ENCODE measurements around the gene BDH2. TPM values are rescaled to one million over a fixed set of nuclear protein-coding genes. Genes with fewer than 3 reads are reported as not detected.
A peak's percentile ranks its signal among the peaks of the same experiment; 100 is the strongest.

Gene BDH2
- total RNA-seq: 8.4 TPM

DNA sequence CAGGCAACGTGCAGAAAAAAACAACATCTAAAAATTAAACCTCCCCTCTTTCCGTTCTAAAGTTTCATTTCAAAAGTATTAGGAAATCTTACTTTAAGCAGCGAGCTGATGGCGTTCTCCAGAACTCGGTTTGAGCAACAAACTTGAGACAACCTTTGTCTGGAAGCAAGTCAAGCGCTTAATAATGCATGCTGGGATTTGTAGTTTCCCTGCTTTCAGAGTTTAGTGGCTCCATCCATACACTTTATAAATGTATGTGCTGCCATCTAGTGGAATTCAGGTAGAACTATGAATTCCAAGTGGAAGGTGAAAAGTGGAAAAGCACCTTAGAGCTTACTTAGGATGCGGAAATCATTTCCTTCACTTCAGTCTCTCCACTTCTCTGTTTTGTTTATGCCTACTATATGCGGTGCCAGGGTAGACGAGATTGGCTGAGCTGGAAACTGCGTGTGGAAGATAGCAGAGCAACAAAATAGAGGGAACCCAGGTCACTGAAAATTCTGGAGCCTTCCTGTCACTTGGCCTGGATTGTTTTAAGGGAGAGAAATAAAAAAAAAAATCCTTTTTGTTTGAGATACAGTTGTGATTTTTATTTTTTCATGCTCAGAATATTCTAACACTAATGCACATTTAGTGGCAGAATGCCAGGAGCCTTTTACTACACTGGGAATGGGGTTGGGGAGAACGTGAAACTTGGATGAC lies at the start of gene BDH2:
TSS of gene BDH2 (minus strand) at position 144 of the 702 bp plus-strand sequence. CDS start 3,580 bp downstream, outside the sequence.
- DNase-seq: peak; percentile 10

DNA sequence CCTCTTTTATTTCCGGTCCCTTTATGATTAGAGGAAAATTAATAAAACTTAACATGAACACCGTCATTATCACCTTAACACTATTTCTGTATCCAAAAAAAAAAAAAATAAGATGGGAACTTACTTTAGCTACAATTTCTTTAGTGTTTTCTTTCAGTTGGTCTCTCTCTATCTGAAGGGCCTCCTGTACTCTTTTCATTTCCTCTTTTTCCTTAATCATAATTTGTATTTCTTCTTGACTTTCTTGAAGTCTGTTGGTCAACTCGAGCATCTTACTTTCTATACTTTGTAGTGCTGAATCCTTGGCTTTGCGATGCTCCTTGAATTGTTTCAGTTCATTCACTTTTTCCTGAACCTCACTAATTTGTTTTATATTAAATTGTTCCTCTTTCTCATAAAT lies 45.3 kb upstream of the BDH2 start:
- DNase-seq: no peak

DNA sequence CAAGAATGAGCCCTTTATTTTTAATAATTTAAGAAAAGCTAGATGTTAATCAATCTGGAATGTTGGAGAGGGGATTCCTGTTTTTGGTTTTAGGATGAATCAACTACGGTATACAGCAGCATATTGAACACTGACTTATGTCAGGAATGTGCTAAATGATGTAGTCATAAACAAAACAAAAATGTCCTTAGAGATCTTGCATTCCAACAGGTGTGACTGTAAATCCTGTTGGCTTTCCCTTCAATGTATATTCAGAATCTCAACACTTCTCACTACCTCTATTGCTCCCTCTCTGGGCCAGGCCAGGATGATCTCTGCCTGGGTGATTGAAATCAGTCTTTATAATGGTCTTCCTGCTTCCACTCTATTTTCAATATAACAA lies 37.8 kb upstream of the BDH2 start:
- DNase-seq: no peak

DNA sequence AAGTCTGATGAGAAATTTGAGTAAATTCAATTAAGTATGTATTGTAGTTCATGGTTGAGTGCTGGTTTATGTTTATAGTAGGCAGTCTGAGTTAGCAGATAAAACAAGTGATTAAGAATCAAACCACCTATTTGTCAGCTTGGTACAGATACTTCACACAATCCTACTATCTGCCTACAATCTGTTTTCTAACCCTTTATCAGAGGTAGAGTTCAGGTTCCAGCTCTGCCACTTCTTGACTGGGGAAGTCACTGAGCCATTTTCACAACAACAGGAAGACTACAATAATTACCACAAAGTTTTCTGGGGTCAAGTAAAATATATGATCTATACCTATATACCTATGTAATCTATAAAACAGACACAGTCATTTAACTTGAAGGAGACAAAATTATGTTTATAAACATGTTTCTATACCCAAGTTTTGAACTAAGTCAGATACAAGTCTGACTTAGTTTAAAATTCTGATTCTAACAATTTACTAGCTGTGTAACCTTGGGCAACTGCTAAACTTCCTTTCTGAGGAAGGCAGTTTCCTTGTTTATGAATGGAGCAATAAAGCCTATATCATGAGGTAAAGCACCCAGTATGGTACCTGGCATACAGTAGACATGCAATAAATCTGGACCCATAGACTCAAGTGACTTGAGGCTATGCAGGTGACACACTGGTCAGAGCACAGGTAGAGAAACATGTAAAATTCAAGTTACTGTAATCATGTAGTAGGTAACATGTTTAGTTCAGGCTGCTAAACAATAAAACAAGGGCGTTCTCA lies 37.2 kb upstream of the BDH2 start:
- no peak for DNase-seq

DNA sequence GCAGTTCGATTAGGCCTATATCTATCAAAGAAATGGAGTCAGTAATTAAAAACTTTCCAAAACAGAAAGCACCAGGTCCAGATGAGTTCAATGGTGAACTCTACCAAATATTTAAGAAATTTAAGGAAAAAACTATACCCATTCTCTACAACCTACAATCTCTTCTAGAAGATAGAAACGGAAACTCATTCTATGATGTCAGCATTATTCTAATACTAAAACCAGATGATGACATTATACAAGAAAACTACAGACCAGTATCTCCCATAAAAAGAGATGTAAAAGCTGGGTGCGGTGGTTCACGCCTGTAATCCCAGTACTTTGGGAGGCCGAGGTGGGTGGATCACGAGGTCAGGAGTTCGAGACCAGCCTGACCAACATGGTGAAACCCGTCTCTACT lies 29.5 kb upstream of the BDH2 start:
- DNase-seq: no peak

DNA sequence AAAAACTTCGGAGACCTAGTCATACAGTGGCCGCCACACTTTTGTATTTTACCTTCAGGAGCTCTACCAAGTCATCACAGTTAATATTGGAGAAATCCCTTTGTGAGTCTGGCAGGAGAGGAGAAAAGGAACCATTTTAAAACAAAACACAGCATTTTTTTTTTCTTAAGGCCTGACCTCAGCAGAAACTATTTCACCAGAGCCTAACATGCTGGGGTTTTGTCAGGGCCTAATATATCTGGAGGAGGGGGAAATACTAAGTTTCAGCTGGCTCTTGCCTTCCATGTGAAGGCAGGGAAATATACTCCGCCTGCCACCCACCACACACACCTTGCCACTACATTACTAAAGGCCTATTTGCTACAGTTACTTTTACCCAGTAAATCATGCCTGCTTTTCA lies 26.5 kb upstream of the BDH2 start:
- no peak for DNase-seq

DNA sequence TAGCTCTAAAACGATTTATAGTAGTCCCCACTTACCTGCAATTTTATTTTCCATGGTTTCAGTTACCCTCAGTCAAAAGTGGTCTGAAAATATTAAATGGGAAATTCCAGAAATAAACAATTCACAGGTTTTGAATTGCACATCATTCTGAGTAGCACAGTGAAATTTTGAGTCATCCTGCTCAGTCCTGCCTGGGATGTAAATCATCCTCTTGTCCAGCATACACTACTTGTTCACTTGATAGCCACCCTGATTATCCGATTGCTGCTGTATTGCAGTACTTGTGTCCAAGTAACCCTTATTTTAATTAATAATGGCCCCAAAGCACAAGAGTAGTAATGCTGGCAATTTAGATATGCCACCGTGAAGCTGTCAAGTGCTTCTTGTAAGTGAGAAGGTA lies 23.5 kb upstream of the BDH2 start:
- no peak for DNase-seq

DNA sequence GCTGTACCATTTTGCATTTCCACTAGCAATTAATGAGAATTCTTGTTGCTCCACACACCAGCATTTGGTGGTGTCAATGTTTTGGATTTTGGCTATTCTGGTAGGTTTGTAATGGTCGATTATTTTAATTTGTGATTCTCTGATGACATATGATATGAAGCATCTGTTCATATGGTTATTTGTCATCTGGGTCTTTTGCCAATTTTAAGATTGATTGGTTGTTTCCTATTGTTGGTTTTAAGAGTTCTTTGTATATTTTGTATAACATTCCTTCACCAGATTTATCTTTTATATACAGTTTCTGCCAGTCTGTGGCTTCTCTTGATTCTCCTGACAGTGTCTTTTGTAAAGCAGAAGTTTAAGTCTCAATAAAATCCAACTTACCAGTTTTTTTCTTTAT lies 18.5 kb upstream of the BDH2 start:
- DNase-seq: no peak

DNA sequence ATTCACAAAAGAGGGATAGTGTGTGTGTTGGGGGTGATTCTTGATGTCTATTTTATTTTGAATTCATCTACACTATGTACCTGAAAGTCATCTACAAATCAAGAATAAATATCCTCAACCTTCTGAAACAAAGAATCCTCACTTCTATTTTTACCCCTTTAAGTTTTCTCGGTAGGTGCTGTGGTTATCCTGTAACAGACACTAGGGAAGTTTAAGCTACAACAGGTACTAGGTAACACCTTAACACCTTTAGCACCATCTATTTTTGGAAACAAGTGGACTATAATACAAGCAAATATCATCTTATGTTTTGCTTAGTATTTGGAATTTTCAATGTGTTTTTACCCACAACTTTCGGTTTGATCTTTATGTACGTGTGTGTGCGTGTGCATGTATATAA lies 12.0 kb upstream of the BDH2 start:
- no peak for DNase-seq

DNA sequence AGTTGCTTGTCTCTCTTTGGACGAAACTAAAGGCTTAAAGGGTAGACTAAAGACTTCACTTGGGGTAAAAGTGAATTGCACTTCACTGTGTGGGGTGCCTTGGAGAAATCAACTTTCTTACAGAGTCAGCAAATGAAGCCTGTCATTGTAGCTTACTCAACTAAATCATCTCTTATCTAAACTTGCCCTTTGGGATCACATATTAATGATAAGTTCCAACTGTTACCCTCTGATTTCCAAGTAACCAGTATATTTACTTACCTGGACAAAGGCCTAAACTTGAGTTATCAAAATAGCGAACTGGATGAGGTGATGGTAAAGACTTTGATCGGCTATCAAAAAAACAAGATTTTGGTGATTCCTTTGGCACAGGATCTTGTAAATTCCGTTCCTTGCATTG lies 8.9 kb upstream of the BDH2 start:
- DNase-seq: no peak

DNA sequence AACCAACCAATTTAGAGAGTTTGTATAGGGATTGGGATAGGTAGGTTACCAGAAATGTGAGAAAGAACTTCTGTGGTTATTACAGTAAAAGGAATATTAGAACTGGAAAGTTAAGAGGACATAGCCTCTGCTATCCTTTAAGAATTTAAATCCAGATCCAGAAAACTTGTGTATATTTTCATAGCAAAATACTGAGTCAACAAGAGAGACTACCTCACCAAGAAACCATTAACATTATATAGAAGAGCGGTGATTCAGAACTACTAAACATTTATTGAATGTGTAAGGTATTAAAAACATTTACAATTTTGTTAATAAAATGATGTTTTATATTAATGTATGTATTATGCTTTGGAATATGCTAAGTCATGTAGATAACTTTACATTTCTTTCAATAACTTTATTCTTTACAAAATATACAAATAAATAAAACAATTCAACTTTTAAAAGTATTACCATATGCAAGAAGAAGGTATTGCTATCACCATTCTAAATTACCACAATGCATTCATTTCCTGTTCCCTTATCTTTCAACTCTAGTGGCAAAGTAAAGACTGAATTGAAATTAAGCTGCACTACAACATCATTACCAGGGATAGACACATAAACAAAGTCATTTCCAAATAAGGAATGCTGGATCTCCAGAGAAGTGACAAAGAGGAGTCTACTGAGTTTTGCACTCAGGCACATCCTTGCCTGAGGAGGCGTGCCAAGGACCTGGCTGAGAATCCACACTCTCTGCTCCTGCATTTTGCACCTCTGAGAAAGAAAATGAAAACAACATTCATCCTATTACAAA lies 6.1 kb upstream of the BDH2 start:
- no peak for DNase-seq

DNA sequence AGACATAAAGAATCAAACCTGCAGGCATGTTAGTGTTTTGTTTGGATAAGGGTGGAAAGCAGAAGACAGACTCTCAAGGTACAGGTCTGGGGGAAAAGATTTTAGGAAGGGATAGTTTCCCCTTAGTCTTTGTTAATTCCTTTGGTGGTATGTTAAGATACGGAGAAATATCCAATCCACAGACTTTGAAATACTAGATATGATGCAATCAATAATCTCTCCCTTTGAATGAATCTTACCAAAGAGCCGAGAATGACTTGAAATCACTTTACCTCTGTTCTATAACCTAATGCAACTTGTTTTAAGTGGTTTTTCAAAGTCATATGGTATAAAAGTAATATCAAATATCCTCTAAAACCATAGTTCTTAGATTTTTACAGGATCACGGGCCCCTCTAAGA lies 5.3 kb upstream of the BDH2 start:
- DNase-seq: no peak

DNA sequence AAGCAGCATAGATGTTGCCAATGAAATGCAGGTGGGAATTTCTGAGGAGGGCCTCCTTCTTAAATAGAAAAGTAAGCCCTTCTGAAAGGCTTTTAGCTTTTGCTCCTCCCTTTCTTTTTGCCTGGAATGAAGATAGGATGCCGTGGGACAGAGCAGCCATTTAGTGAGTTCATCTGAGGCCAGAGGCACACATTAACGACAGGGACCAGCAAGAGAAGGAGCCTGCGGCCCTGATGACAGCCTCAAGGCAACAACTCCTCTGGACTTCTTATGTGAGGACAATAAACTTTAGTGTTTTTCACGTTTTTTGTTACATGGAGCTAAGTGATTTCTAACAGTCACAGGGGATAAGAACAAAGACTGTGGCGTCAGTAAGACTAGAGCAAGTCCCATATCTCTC lies 1.1 kb upstream of the BDH2 start:
- DNase-seq: no peak

DNA sequence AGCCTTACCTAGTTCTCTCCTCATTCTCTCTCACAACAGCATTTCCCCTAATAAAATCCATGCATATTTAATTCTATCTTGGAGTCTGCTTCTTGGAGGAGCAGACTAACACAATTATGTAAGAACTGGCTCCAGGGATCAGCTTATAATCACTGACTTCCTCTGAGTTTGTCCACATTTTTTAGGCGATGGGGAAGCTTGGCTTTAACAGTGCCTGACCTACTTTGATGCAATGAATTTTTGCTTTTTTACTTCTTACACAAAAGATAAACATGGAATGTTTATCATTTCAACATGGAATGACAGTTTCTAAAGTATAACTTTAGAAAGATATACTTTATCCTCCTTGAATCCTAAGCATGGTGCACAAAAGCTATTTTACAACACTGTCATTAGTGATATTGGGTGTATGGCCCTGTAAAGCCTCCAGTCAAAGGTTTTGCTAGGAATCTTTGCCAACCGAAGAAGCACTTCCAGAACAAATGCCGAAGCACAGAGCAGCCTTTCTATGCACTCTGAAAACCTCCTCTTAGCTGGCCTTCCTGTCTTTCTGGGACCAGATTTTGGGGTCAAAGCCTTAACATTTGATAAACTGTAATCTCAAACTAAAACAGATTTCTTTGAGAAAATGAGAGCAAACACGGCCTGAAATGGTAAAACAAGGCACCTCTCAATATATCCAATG lies 736 bp downstream of the BDH2 start:
- DNase-seq: no peak

DNA sequence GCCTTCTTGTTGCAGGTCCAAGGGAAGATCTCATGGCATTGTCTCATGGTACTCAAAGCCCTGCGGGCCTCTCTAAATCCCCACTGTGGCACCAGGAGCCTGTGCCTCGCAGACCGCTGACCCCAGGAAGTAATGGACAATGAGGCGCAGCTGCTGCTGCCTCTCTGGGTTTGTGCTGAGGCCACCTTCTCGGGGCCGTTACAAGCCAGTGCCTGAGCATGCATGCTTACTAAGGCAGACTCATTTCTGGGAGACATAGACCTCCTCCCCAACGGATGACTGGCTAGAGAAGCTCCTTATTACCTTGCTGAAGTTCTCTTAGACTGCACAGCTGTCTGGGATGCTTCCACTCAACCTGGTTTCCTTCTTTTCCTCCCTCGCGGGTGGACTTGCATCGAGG lies 1.3 kb downstream of the BDH2 start:
- DNase-seq: no peak

DNA sequence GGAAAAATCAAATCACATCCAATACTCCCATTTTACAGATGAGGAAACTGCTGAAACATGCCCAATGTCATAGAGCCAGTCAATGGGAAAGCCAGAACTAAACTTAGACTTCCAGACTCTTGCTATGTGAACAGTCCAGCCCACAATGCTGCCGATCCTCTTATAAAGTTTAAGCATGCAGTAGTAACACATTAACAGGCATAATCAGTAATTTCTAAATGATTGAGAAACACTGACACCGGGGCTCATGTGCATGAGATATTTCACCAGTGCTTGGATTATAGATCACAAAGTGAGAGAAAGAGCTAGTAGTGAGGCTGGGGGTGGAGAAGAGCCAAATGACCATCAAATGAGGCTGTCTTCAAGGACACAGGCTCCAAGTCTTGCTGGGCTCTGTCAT lies 2.5 kb downstream of the BDH2 start:
- DNase-seq: no peak

DNA sequence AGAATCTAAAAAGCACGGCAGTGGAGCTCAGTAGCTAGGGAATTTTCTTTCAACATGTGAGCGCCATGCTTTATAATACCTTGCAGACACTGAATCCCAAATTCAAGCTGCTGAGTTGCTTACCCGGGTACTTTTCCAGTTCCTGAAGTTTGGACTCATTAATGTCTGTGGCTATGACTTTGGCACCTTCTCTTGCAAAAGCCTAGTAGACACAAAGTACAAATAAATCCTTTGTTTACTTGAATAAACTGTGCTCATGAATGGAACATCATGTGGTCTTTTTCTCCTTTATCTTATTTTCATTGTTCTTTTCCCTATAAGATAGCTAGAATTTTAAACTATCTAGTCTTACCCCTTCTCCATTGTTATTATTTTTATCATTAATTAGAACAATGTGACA lies 4.6 kb downstream of the BDH2 start:
- no peak for DNase-seq

DNA sequence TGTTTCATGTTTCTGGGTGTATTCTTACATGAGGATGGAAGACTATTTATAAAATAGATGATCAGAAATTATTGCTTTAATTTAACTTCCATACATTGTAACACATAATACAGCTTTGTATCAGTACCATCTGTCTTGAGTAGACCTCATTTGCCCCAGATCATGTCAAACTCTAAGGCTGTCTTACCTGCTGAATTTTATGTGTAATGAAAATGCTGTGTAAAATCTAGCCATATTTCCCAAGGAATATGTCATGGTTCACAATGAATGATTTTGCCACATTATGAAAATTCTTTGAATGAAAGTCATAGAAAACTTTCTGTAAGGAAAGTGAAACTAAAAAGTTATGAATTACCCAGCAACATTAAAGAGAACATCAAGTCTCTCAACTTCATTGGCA lies 7.4 kb downstream of the BDH2 start:
- DNase-seq: no peak

DNA sequence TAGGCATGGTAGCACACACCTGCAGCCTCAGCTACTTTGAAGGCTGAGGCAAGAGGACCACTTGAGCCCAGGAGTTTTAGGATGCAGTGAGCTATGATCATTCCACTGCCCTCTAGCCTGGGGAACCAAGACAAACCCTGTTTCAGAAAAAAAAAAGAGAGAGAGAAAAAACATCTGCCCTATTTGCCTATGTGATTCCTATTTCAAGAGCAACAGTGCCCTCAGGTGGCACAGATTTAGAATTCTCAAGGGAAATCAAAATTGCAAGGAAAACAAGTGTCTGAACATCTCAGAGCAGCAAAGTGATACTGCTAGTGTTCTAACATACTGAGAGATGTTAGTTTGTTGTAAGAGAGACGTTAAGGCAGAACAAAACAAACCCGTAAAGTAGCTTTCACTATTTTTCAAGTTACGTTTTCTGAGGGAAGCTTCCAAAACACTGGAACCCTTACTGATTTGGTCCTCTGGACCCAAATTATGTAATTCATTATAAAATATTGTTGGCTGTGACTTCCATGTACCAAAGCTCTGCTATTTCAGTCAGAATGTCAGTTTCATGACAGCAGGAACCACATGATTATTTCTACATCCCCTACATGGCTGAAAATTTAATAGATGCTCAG lies 7.9 kb downstream of the BDH2 start:
- DNase-seq: no peak

DNA sequence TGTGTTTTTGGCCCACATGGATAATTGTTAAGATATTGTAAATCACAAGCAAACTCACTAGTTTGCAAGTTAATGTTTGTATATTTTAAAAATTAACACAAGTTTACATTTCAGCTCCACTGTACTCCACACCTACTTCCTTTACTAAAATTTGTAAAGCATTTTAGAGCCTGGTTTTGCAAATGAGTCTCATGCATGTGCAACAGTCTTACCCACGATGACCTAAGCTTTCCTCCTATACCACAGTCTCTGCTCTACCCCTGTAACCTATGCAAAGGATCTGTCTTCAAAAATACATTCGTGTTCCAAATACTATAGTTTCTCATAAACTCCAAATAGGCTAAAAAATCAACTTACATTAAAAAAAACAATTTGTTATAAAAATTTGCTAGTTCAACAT lies 10.2 kb downstream of the BDH2 start:
- DNase-seq: no peak

DNA sequence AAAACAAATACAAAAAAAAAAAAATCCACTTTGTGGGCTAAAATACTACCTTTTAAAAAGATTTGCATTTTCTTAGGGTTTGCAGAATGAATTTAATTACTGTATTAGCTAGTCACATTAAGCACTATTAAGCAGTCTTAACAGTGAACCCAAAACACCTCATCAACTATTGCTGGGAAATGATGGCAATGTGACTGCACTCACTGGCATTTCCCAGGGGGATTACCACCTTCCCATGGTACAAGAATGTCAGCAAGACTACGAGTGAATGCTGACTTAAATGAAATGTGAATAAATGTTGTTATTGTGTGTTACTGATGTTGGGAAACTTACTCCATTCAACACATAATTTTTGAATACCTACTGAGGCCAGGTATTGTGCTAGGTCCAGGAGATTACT lies 13.1 kb downstream of the BDH2 start:
- no peak for DNase-seq

DNA sequence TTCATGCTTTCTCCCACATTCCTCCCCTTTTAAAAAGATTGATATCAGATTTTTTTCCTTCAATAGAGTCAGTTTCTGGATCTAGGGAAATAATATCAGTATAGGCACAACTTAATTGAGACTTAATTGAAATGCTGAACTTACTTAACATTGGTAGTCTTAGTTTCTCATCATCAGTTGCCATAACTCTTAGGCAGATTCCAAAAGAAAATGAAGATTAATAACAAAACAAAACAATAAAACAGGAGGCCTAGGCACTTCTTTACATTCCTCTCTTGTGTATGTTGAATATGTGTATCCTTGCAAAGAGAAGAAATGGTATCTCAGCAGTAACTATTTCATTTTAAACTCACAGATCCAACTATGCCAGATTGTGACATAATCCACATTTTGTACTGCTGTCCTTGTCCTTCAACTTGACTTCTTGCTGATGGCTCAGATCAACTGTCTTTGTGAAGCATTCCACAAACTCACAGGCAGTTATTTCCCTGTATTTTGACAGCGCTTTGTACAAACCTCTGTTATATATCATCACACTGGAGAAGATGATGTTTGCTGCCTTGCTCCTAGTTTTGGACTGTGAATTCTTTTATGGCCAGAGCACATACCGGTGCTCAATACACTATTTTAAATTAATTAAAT lies 14.0 kb downstream of the BDH2 start:
- DNase-seq: no peak
